GM12892 (cell line): ENCODE results near the gene TOX3.

Experiments used
- POLR2A ChIP-seq: IDR thresholded peaks from 2 replicates; pipeline ENCODE4 v1.6.1; 2011; ENCODE audit warnings: low read depth, low read length, control low read depth
- POLR2AphosphoS5 ChIP-seq: IDR thresholded peaks from 2 replicates; pipeline ENCODE4 v1.6.1; 2011; ENCODE audit warnings: low read depth, low read length, control low read depth
- TAF1 ChIP-seq: IDR thresholded peaks from 2 replicates; pipeline ENCODE4 v1.6.1; 2011; ENCODE audit warnings: low read depth, mild to moderate bottlenecking, control low read depth, low read length, borderline replicate concordance

DNA sequence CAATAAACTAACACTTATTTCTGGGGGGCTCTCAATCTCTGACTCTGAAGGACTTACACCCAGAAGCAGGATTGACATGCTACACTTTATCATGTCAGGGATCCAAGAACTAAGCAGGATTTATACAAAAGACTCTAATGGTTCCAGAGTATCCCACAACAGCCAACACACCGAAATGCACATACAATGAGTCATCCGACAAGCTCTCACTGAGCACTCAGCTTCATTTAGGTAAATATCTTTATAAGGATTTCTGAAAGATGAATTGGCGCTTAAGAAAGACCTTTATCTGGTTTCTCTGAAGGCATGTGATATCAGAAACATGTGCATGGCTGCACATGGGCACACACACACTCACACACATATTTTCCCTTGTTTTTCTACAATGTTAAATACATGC, 77.2 kb downstream of the TOX3 start:
- no peak for TF ChIP-seq TAF1
- no peak for TF ChIP-seq POLR2AphosphoS5
- TF ChIP-seq POLR2A = no peak
